ENCODE results near the gene HOXD13. TPM values are rescaled to one million over a fixed set of nuclear protein-coding genes. Genes with fewer than 3 reads are reported as not detected.

HOXD13 gene
- total and polyA plus RNA-seq, 2 donors (not counting 3 experiments of a cell fraction or from before 2014, with no cell fraction given), result not detected

DNA sequence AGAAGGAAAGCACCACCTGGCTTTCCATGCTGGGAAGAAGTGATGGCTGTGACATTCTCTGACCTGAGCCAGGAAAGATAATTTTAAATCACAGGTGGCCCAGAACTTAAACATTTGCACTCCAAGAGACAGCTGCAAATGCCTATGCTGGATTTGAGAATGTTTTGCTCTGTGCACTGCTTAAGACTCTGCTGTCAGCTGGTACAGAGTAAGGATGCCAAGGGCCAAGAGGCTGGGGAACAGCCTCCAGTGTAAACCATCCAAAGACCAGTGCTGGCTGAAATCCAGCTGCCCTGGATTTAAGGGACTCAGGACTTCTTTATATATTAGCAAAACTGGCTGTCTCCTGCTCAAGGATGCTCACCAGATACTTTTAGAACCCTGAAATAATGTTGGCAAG is 40.9 kb downstream of the HOXD13 start:
- H3K27me3 ChIP-seq (ENCODE audit: control insufficient read depth in 2 of 2, insufficient read depth in 2 of 2, low read length in 2 of 2), result no peaks in the 10 kb centered on the region
- dilution Hi-C loops (cut with MboI; ENCODE audit: extremely low pct_ligation_motif_present, low sequenced_read_pairs), result loop anchor here (25.0 kb wide), 1 partner anchor 504 kb away; no protein-coding TSS in a partner anchor
- peaks cover 39% of the 10 kb centered on the region for H3K79me2 ChIP-seq (ENCODE audit: control insufficient read depth, insufficient read depth, low read length)
- no TSS peak for BruUV-seq (replicated peaks)
- H3K36me3 ChIP-seq (ENCODE audit: control insufficient read depth in 2 of 2, extremely low read depth in 1 of 2, insufficient read depth in 2 of 2, low read length in 2 of 2), result no peaks in the 10 kb centered on the region
- H3K9me1 ChIP-seq (replicated peaks; ENCODE audit: control insufficient read depth, extremely low read depth, insufficient read depth, low read length), result no peaks in the 10 kb centered on the region
- POLR2A ChIA-PET, result no interaction called here
- H3K9me3 ChIP-seq (replicated peaks; ENCODE audit: control insufficient read depth, insufficient read depth, low read length), result no peaks in the 10 kb centered on the region
- H3K4me3 ChIP-seq (replicated peaks in 1 of 3; ENCODE audit: insufficient read depth in 1 of 3, low read depth in 1 of 3, low read length in 3 of 3), result no peak overlapping the region
- peaks cover 47% of the 10 kb centered on the region for H3K4me1 ChIP-seq (ENCODE audit: control insufficient read depth, extremely low read depth, insufficient read depth, low read length)
- H3K27ac ChIP-seq (ENCODE audit: insufficient read depth, low read depth, low read length), result no peak overlapping the region
- H4K20me1 ChIP-seq (replicated peaks; ENCODE audit: control insufficient read depth, extremely low read depth, insufficient read depth, low read length), result no peaks in the 10 kb centered on the region
- TF ChIP-seq JUN (IDR thresholded peaks at IDR 0.05; ENCODE audit: borderline replicate concordance, insufficient read depth, insufficient read length, low read depth) (no peak), POLR2AphosphoS5 (IDR thresholded peaks at IDR 0.05; ENCODE audit: insufficient read depth, low read depth, low read length) (no peak), POLR2A (IDR thresholded peaks at IDR 0.05; ENCODE audit: low read depth, low read length) (no peak), FOS (IDR thresholded peaks at IDR 0.05; ENCODE audit: borderline replicate concordance, insufficient read depth, low read length) (no peak), GATA2 (IDR thresholded peaks at IDR 0.05; ENCODE audit: insufficient read depth, insufficient read length, low read depth, low read length) (no peak), MYC (IDR thresholded peaks at IDR 0.05; ENCODE audit: low read depth, low read length) (no peak), EZH2 (IDR thresholded peaks at IDR 0.05; ENCODE audit: borderline replicate concordance, low read depth, low read length, severe bottlenecking) (no peak)
- TF ChIP-seq, protein P1, sequence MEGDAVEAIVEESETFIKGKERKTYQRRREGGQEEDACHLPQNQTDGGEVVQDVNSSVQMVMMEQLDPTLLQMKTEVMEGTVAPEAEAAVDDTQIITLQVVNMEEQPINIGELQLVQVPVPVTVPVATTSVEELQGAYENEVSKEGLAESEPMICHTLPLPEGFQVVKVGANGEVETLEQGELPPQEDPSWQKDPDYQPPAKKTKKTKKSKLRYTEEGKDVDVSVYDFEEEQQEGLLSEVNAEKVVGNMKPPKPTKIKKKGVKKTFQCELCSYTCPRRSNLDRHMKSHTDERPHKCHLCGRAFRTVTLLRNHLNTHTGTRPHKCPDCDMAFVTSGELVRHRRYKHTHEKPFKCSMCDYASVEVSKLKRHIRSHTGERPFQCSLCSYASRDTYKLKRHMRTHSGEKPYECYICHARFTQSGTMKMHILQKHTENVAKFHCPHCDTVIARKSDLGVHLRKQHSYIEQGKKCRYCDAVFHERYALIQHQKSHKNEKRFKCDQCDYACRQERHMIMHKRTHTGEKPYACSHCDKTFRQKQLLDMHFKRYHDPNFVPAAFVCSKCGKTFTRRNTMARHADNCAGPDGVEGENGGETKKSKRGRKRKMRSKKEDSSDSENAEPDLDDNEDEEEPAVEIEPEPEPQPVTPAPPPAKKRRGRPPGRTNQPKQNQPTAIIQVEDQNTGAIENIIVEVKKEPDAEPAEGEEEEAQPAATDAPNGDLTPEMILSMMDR (IDR thresholded peaks at IDR 0.05; ENCODE audit: extremely low read depth in 1 of 2, insufficient read depth in 1 of 2, low read depth in 1 of 2, low read length in 2 of 2), result no peak
- TF ChIP-seq, protein P2, sequence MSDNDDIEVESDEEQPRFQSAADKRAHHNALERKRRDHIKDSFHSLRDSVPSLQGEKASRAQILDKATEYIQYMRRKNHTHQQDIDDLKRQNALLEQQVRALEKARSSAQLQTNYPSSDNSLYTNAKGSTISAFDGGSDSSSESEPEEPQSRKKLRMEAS (IDR thresholded peaks at IDR 0.05; ENCODE audit: insufficient read depth, insufficient read length), result no peak
- FAIRE-seq, result no peak
- CTCF ChIA-PET, result interaction anchor here (1.2 to 10.1 kb wide), 8 partner anchors 45 to 1015 kb away, joined by 3 to 458 read pairs (median 26); no protein-coding TSS in a partner anchor
- intact Hi-C loops (cut with micrococcal nuclease), result no loop called here
- peak; percentile 32 for DNase-seq (ENCODE audit: low read depth, low spot score)
- H2AFZ ChIP-seq (ENCODE audit: low read depth, low read length), result no peak overlapping the region
- H3K4me2 ChIP-seq (ENCODE audit: insufficient read depth, low read length), result no peak overlapping the region
- H3K9ac ChIP-seq (replicated peaks; ENCODE audit: extremely low read depth, insufficient read depth, low read length), result no peak overlapping the region
